LNCAP (cell line): ENCODE results near the gene TAF3.

ENCODE experiments used
- CTCF ChIP-seq: fragments of 450-650 bp; IDR thresholded peaks from 2 replicates; pipeline ENCODE4 v1.5.1; 2017; ENCODE audit warnings: mild to moderate bottlenecking

Gene TAF3

DNA sequence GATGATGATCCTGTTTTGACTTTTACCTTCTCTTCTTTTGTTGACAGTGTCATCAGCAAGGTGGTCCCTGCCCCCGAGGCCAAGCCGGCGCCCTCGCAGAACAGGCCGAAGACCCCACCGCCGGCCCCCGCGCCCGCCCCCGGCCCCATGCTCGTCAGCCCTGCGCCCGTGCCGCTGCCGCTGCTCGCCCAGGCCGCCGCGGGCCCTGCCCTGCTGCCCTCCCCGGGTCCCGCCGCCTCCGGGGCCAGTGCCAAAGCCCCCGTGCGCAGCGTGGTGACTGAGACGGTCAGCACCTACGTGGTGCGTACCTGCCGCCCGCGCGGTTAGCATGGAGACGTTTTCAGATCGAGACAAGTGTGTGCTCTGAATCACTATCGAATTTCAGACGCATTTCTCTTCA is 190.7 kb downstream of the TAF3 start:
- TF ChIP-seq CTCF: no peak

DNA sequence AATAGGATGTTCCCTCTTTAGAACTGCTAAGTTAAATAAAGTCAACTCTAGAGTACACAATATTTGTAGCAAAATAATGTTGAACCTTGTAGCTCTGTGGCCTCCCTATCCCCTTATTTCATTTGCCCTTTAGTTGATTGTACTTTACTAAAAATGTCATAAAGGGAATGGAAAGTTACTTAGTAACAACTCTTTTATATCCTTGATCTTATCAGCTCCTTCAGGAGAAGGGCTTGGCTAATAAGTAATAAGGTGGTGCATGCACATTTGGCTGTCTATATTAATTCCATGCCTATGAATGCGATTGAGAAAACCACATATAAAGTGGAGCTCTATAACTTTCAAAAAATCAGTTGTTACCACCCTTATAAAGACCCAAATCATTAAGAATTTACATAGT is 194.7 kb downstream of the TAF3 start:
- no peak for TF ChIP-seq CTCF

DNA sequence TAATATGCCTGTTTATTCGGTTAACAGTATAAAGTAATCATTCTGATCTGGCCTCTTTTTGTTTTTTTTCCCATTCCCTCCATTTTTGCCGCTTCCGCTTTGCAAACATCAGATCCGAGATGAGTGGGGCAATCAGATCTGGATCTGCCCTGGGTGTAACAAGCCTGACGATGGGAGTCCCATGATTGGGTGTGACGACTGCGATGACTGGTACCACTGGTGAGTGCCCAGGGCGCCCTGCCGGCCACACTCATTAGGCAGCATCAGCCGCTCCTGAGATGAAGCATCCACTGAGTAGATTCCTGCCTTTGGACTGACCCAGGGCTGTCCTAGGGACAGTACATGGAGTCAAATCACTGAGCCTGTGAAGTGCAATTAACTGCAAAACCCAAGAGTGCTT is 195.3 kb downstream of the TAF3 start:
- no peak for TF ChIP-seq CTCF

- no peak for TF ChIP-seq CTCF
Measured at GRCh38 chr10:8014649-8015048, 196.3 kb downstream of the TAF3 start.

DNA sequence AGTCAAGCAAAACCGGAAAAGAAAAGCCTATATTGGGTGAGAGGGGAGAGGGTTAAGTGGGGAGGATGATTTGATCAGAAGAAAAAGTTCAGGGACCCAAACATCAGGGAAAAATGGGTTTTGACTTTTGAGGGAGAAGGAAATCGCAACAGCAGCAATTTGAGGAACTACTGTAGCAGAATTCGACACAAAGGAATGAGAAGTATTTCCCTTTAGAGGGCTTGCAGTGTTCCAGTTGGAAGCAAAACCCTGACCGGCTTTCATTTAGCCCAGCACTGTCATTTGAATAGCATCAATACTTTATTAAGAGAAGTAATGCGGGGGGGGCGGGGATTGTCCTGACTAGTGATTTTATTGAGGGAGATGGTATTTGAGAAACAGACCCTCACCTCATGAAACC is 199.0 kb downstream of the TAF3 start:
- TF ChIP-seq CTCF: no peak

DNA sequence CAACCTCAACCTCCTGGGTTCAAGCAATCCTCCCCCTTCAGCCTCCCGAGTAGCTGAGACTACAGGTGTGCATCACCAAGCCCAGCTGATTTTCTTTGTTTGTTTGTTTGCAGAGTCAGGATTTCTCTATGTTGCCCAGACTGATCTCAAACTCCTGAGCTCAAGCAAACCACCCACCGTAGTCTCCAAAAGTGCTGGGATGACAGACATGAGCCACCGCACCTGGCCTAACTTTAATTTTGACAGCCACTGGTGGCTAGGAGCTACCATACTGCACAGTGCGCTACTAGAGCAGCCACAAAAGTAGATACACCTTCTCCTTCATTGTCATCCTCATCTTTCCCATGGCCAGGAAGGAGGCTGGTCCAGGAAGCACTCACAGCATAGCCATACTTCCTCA is 205.0 kb downstream of the TAF3 start:
- no peak for TF ChIP-seq CTCF

GRCh38 chr10:8023851-8024250 is 205.5 kb downstream of the TAF3 start:
- no peak for TF ChIP-seq CTCF

DNA sequence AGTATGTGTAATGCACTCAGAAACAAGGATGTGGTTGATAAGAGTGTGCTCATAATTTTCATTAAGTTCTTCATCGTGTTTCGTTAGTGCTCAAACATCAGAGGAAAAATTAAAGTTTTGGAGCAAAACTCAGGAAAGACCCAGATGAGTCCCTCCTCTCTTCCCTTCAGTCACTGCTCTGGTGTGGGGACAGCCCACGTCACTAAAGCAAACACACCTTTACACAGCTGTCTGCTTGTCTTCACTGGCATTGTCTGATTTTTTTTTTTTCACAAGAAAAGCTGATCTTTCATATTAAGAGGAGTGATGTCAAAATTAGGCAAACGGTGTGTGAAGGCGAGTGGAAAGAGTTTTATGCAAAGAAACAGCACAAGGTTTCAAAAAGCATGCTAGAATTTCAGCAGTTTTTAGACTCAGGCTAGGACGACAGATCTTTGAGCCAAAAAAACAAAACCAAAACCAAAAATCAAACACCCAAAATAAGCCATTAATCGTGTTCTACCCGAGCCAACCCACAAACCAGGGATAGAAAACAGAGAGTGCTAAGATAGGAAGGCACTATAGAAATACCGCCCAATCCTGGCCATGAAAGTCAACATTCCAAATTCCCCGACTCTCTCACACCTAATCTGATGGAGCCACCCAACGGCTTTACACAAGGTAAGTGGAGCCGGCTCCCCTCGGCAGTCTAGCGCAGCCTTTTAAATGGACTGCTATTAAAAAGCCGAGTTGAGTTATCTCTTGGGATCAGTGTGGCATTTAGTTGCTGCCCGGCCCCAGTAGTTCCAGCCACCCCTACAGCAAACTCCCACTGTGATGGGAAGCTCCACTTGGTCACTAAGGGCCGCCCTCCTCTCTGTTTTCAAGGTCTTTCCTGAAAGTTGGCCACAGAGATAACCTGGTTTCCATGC is 208.3 kb downstream of the TAF3 start:
- TF ChIP-seq CTCF: no peak
